Activated T-helper 2 cell treated with anti-CD3 and anti-CD28 coated beads, Interferon-gamma antibody, Interleukin-2, Interleukin-4, amounts not matched to agents 10 μg/mL and 5 μg/mL and 100 μg/mL, durations not matched to agents 14 hours and 24 hours and 36 hours (primary cell): ENCODE results near the gene PEX14. TPM values are rescaled to one million over a fixed set of nuclear protein-coding genes. Genes with fewer than 3 reads are reported as not detected.
A peak's percentile ranks its signal among the peaks of the same experiment; 100 is the strongest.
"Not testable (repeated sequence)": the region's sequence is repeated elsewhere in the genome, so short reads cannot be mapped to it uniquely, and the experiment has no call there.

Experiments used
- DNase-seq: peaks from one replicate; pipeline ENCODE4 v3.0.0; 2021; ENCODE audit warnings: low spot score
- H3K27ac Mint-ChIP-seq: one replicate; pipeline ENCODE4 v1.8.0; 2021; ENCODE audit warnings: mixed read lengths
- H3K27me3 Mint-ChIP-seq: one replicate; pipeline ENCODE4 v1.8.0; 2021; ENCODE audit warnings: low read depth, mixed read lengths
- H3K36me3 Mint-ChIP-seq: one replicate; pipeline ENCODE4 v1.8.0; 2021; ENCODE audit warnings: low read depth, mixed read lengths
- H3K4me1 Mint-ChIP-seq: one replicate; pipeline ENCODE4 v1.8.0; 2021; ENCODE audit warnings: low read depth, mixed read lengths
- H3K4me3 Mint-ChIP-seq: one replicate; pipeline ENCODE4 v1.8.0; 2021; ENCODE audit warnings: low read depth, mild to moderate bottlenecking, moderate library complexity, mixed read lengths
- H3K9me3 Mint-ChIP-seq: one replicate; pipeline ENCODE4 v1.8.0; 2021; ENCODE audit warnings: mixed read lengths
- intact Hi-C: fragments of 100-400 bp; cut with micrococcal nuclease; formaldehyde crosslinking; loops from one replicate; pipeline ENCODE4 v1.15.1; 2023
- total RNA-seq: library from RNA; stranded (reverse); gene quantifications from 2 replicates; pipeline ENCODE4 v1.2.3, GENCODE V29; 2022

PEX14 gene
- total RNA-seq, 1 donor from 2014 or later: 23.1 TPM

DNA sequence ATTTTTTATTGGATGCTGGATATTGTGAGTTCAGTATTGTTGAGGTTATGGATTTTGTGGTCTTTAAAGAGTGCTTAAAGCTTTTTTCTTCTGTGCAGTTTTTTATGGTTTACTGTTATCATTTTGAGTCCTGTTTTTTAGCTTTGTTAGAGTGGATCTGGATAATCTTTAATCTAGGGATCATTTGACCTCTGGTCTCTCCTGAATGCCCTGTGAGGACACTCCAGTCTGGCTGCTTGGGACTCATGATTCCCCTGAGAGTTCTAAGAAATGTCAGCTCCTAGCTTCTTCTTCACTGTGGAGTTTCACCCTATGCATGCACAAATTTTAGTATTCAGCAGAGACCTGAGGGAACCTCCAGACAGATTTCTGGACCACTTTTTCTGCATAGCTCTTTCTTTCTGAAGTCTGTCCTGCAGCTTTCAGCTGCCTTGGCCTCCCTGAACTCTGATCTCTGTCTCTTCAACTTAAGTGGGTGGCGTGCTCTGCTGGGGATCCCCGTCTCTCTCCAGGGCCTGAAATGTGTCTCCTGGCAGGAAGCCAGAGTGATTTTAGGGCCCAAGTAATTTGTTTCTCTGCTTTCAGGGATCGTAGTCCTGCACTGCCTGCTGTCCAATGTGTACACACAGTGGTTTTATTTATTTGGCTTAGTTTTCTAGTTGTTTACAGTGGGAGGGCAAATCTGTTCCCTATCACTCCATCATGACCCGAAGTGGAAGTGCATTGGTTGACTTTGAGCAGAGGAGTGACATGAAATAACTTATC lies 14.7 kb downstream of the PEX14 start:
- peaks cover 16% of the 10 kb centered on the region for H3K4me1 Mint-ChIP-seq
- no peaks in the 10 kb centered on the region for H3K9me3 Mint-ChIP-seq
- H3K4me3 Mint-ChIP-seq: no peak overlapping the region
- peaks cover 15% of the 10 kb centered on the region for H3K36me3 Mint-ChIP-seq
- intact Hi-C loops: no loop called here
- H3K27me3 Mint-ChIP-seq: no peaks in the 10 kb centered on the region
- no peak overlapping the region for H3K27ac Mint-ChIP-seq
- no peak for DNase-seq

DNA sequence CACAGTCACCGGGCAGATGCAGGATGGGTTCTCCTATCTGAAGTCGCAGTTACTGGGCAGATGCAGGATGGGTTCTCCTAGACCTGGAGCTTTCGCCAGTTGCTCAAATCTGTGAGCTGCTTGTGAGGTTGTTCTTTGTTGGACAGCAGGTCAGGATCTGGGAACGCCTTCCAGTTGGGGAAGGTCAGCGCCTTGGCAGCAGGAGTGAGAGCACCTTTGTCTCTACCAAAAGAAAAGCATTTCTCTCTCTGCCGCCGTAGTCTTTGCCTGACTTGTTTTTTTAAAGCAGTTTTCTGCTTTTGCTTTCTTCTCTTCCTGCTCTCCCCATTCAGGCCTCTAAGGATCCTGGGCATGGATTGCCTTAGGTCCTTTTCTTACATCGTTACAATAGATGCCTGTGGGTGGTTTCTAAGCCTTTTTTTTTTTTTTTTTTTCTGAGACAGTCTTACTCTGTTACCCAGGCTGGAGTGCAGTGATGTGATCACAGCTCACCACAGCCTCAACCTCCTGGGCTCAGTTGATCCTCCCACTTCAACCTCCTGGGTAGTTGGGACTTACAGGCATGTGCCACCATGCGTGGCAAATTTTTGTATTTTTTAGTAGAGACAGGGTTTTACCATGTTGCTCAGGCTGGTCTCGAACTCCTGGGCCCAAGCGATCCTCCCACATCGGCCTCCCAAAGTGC lies 15.7 kb downstream of the PEX14 start:
- H3K9me3 Mint-ChIP-seq: no peaks in the 10 kb centered on the region
- peaks cover 15% of the 10 kb centered on the region for H3K36me3 Mint-ChIP-seq
- no peaks in the 10 kb centered on the region for H3K27me3 Mint-ChIP-seq
- intact Hi-C loops: no loop called here
- H3K4me1 Mint-ChIP-seq: peaks cover 25% of the 10 kb centered on the region
- no peak overlapping the region for H3K4me3 Mint-ChIP-seq
- no peak for DNase-seq
- H3K27ac Mint-ChIP-seq: no peak overlapping the region

DNA sequence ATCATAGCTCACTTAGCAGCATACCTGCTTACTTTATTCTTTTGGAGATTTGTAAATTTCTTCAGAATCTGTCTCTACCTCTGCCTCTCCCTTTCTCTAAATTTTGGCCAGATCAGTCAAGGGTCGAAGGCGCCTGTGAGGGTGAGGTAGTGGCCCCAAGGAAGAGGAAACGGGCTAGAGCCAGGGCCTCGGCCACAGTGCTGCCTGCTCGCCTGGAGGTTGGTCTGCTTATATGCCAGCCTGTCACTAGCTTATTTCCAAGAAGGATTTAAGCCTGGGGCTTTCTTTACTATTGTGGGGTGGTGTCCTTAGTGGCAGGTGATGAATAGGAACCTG lies 19.6 kb downstream of the PEX14 start:
- Mint-ChIP-seq H3K27me3 (no peaks in the 10 kb centered on the region), H3K27ac (no peak overlapping the region), H3K36me3 (peaks cover 26% of the 10 kb centered on the region), H3K4me3 (no peak overlapping the region), H3K9me3 (no peaks in the 10 kb centered on the region), H3K4me1 (peaks cover 52% of the 10 kb centered on the region)
- intact Hi-C loops: no loop called here
- no peak for DNase-seq

DNA sequence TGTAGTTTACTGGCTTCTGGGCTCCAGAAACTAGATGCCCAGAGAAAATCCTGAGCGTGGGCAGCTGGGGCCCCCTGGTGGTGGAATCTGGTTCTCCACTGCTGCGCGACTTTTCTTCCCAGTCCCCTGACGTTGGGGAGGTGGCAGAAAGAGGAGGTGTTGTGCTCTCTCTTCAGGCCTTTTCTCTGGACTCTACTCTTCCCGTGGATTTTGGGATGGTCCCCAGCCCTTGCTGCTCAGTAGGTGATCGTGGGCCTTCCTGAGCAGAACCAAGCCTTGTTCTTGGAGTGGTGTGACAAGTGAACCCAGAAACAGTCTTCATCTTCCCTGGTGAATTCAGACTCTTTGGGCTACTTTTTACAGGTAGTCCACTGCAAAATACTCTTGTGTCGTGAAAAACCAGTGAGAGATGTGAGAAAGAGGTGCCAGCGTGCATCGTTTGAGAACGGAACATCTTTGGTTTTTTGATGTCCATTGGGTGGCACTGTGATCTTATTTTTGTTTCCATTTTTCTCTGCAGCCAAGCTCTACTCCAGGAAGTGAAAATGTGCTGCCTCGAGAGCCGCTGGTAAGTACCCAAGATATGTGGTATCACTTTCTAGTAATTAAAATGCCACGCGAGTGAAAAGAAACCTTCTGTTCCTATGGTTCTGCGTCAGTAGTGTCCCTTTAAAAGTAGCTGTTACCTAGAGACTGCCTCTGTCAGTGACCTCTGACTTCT lies 20.2 kb downstream of the PEX14 start:
- Mint-ChIP-seq H3K27me3 (no peaks in the 10 kb centered on the region), H3K27ac (peak overlapping the region; percentile 91), H3K4me3 (peak overlapping the region; percentile 77), H3K9me3 (no peaks in the 10 kb centered on the region), H3K36me3 (peaks cover 23% of the 10 kb centered on the region), H3K4me1 (peaks cover 50% of the 10 kb centered on the region)
- intact Hi-C loops: loop anchor here (1.0 to 5.0 kb wide), 6 partner anchors 15 to 517 kb away; partner anchors contain the start of genes CENPS, DFFA and TARDBP
- DNase-seq: peak; percentile 73

DNA sequence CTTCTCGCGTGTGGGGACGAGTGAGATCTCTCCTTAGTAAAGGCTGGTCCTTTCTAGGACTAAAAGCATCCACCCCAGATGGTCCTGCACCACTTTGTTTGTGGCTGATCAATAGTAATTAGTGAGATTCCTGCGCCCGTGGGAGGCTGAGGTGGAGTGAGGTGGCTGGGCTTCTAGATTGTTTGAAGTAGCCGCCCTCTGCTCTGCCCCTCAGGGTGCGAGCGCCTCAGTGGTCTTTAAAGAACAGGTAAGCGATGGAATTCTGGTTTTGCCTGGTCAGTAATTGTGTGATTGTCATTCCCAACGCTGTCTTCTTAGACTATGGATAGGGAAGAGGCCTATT lies 20.7 kb downstream of the PEX14 start:
- Mint-ChIP-seq H3K4me1 (peaks cover 49% of the 10 kb centered on the region), H3K9me3 (no peaks in the 10 kb centered on the region), H3K27ac (peak overlapping the region; percentile 91), H3K27me3 (no peaks in the 10 kb centered on the region), H3K36me3 (peaks cover 23% of the 10 kb centered on the region), H3K4me3 (peak overlapping the region; percentile 77)
- DNase-seq: no peak
- intact Hi-C loops: loop anchor here (1.0 to 5.0 kb wide), 6 partner anchors 15 to 517 kb away; partner anchors contain the start of genes CENPS, DFFA and TARDBP

DNA sequence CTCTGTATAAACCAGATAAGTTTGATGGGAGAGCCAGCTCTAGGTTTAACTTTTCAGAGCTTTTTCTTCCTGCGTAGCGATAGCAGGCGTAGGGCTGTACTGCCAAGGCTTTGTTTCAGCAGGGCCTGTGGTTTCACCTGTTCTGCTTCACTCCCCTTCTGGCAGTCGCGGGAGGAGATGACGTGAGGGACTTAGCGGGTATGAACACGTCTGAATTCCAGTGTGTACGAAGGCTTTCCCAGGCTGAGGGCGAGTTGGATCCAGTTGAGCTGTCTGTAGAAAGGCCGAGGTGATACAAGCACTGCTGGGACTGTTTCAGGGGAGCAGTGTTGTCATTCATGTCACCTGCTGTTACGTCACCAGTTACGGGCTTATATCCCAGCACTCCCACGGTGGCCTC lies 21.2 kb downstream of the PEX14 start:
- Mint-ChIP-seq H3K36me3 (peaks cover 23% of the 10 kb centered on the region), H3K4me1 (peaks cover 49% of the 10 kb centered on the region), H3K4me3 (peak overlapping the region; percentile 77), H3K9me3 (no peaks in the 10 kb centered on the region), H3K27ac (peak overlapping the region; percentile 59), H3K27me3 (no peaks in the 10 kb centered on the region)
- intact Hi-C loops: loop anchor here (1.0 to 5.0 kb wide), 6 partner anchors 14 to 516 kb away; partner anchors contain the start of genes CENPS, DFFA and TARDBP
- DNase-seq: no peak

DNA sequence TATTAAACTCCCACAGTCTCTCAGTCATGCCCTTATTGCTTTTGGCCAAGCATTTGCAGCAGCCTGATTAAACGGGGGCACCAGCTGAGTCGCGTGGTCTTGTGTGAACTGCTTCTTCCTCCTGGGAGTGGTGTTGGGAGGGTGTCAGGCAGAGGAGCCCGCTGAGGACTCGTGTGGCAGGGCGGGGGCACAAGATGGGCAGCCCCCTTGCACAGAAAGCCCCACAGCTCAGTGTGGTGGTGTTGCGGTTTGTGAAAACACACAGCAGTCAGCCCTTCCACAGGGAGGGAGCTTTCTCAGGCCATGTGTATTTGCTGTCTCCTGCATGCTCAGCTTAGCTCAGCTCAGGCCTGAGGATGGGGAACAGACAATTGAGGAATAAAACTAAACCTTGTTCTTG lies 22.4 kb downstream of the PEX14 start:
- no peaks in the 10 kb centered on the region for H3K9me3 Mint-ChIP-seq
- no peak overlapping the region for H3K27ac Mint-ChIP-seq
- H3K4me1 Mint-ChIP-seq: peaks cover 54% of the 10 kb centered on the region
- H3K27me3 Mint-ChIP-seq: no peaks in the 10 kb centered on the region
- no peak overlapping the region for H3K4me3 Mint-ChIP-seq
- H3K36me3 Mint-ChIP-seq: peaks cover 27% of the 10 kb centered on the region
- no peak for DNase-seq
- intact Hi-C loops: loop anchor here (5.0 kb wide), 2 partner anchors 445 to 515 kb away; partner anchors contain the start of gene TARDBP

DNA sequence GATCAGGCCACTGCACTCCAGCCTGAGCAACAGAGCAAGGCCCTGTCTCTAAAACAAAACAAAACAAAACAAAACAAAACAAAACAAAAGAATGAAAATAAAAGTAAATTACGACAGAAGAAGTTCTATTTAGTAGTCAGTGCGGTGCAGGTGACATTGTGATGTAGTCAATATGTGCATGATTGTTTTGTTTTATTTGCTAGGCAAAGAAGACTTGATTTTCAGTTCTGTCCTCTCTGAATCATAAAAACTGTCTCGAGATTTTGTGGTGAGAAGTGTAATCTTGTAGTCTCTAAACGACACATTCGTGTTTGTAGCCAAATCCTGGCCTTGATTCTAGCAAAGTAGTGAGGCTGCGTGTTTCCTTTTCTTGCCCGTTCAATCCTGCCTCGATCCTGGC lies 23.5 kb downstream of the PEX14 start:
- intact Hi-C loops: loop anchor here (5.0 kb wide), 2 partner anchors 444 to 514 kb away; partner anchors contain the start of gene TARDBP
- Mint-ChIP-seq H3K36me3 (peaks cover 30% of the 10 kb centered on the region), H3K4me3 (peak overlapping the region; percentile 22), H3K9me3 (no peaks in the 10 kb centered on the region), H3K4me1 (peaks cover 61% of the 10 kb centered on the region), H3K27ac (peak overlapping the region; percentile 71), H3K27me3 (no peaks in the 10 kb centered on the region)
- no peak for DNase-seq

DNA sequence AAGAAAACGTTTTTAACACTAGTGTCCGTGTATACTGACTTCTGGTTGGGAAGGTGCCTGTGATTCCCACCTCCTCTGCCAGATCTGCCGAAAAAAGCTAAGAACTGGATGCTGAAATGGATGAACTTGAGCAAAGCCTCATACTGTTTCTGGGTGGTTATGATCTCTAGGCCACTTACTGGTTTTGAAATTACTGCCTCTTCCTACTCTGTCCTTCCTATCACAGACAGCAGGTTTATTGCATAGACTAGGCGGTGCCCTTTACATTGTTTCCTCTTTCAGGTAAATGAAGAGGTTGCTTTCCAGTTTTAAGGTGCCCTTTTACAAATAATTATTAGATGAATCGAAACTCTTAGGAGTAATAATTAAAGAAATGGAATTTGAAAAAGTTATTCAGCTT lies 27.5 kb downstream of the PEX14 start:
- H3K4me3 Mint-ChIP-seq: peak overlapping the region; percentile 1
- intact Hi-C loops: no loop called here
- no peaks in the 10 kb centered on the region for H3K27me3 Mint-ChIP-seq
- H3K9me3 Mint-ChIP-seq: no peaks in the 10 kb centered on the region
- H3K4me1 Mint-ChIP-seq: peaks cover 44% of the 10 kb centered on the region
- H3K36me3 Mint-ChIP-seq: peaks cover 20% of the 10 kb centered on the region
- no peak for DNase-seq
- H3K27ac Mint-ChIP-seq: peak overlapping the region; percentile 53

DNA sequence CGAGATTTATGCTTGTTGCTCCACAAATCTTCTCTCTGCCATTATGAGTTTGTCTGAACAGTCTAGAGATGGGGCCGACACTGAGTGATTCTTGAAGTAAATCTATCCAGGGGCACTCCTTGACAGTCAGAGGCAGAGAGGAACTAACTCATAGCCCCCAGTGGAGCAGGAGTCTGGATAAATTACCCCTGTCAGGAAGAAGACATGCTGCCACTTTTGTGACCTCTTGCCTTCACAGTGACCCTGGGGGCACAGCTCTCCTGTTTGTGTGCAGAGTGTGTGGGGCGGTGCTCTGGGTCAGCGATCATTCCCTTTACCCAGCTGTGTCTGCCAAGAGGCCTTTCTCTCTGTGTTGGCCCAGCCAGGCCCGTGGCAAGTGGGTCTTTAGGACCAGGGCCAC lies 29.5 kb downstream of the PEX14 start:
- intact Hi-C loops: no loop called here
- Mint-ChIP-seq H3K27me3 (no peaks in the 10 kb centered on the region), H3K27ac (no peak overlapping the region), H3K4me1 (peaks cover 41% of the 10 kb centered on the region), H3K9me3 (no peaks in the 10 kb centered on the region), H3K4me3 (no peak overlapping the region), H3K36me3 (peaks cover 22% of the 10 kb centered on the region)
- no peak for DNase-seq

DNA sequence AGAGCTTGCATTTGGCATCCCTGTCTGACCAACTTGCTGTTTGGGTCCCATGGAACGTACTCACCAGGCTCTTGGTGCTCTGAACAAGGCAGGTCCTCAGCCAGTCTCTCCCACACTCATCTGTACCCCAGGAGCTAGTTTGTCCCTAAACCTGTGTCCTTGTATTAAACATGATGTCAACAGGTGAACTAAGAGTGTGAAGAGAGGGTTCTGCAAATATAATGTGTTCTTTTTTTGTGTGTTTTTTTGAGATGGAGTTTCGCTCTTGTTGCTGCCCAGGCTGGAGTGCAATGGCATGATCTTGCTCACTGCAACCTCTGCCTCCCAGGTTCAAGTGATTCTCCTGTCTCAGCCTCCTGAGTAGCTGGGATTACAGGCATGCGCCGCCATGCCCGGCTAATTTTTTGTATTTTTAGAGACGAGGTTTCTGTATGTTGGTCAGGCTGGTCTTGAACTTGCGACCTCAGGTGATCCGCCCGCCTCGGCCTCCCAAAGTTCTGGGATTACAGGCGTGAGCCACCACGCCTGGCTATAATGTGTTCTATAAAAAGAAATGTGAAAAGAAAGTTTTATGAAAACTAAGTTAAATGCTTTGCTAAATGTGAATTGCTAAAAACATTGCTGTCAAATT lies 31.4 kb downstream of the PEX14 start:
- H3K9me3 Mint-ChIP-seq, DNase-seq, H3K27me3 Mint-ChIP-seq, H3K4me3 Mint-ChIP-seq, intact Hi-C loops: not testable (repeated sequence)
- H3K4me1 Mint-ChIP-seq: peaks cover 54% of the 10 kb centered on the region
- H3K27ac Mint-ChIP-seq: peak overlapping the region; percentile 47
- peaks cover 25% of the 10 kb centered on the region for H3K36me3 Mint-ChIP-seq

DNA sequence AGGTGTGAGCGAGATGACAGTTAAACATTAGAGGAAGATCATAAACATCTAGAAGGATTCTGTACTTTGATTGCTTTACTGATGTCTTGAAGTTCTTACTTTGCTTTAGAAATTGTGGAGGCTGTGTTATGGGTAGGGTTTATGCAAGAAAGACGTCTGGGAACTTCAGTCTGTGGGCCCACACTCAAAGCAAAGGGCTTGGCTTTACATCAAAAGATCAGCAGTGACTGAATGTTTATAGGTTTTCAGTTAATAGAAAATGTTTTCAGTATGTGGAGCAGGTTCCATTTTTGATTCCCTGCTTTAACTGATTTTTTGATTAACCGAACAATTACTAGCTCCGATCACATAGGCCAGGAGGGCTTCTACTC lies 31.9 kb downstream of the PEX14 start:
- H3K4me1 Mint-ChIP-seq: peaks cover 59% of the 10 kb centered on the region
- H3K27ac Mint-ChIP-seq: peak overlapping the region; percentile 47
- H3K36me3 Mint-ChIP-seq: peaks cover 25% of the 10 kb centered on the region
- DNase-seq: no peak
- no peak overlapping the region for H3K4me3 Mint-ChIP-seq
- intact Hi-C loops: no loop called here
- no peaks in the 10 kb centered on the region for H3K27me3 Mint-ChIP-seq
- H3K9me3 Mint-ChIP-seq: no peaks in the 10 kb centered on the region
